22Rv1 (cell line): ENCODE data around the gene ZFP69.

Source experiments
- H3K27ac ChIP-seq: fragments of 450-650 bp; 2 replicates; pipeline ENCODE4 v1.5.1; 2017
- CTCF ChIP-seq: fragments of 450-650 bp; IDR thresholded peaks from 2 replicates; pipeline ENCODE4 v1.5.1; 2017; ENCODE audit warnings: mild to moderate bottlenecking
- ZFX ChIP-seq: fragments of 450-650 bp; IDR thresholded peaks from 2 replicates; pipeline ENCODE4 v1.6.1; 2017; ENCODE audit warnings: antibody characterized with exemption, borderline replicate concordance

Gene ZFP69

GRCh38 chr1:40519517-40519916 is 42.4 kb downstream of the ZFP69 start:
- TF ChIP-seq ZFX: no peak
- no peak for TF ChIP-seq CTCF
- no peak overlapping the region for H3K27ac ChIP-seq

- H3K27ac ChIP-seq: peak overlapping the region; percentile 78
- TF ChIP-seq CTCF (no peak), ZFX (no peak)
Measured at GRCh38 chr1:40530735-40531380, 53.8 kb downstream of the ZFP69 start.

- H3K27ac ChIP-seq: peak within 1 kb of the TSS; percentile 78
- TF ChIP-seq ZFX (no peak), CTCF (no peak)
Measured at GRCh38 chr1:40531381-40532061, 54.4 kb downstream of the ZFP69 start, which contains the start of gene ZNF684. ZNF684 (plus strand) TSS chr1:40531637; CDS start chr1:40533167, 1,530 bp downstream.

- peak overlapping the region; percentile 78 for H3K27ac ChIP-seq
Measured at GRCh38 chr1:40532062-40532389, 54.9 kb downstream of the ZFP69 start.

GRCh38 chr1:40532844-40533424 is 55.8 kb downstream of the ZFP69 start:
- no peak overlapping the region for H3K27ac ChIP-seq
- no peak for TF ChIP-seq ZFX
- peak; percentile 75 for TF ChIP-seq CTCF

More at GRCh38 chr1:40532062-40532389, 54.9 kb downstream of the ZFP69 start:
- TF ChIP-seq CTCF: no peak
- TF ChIP-seq ZFX: no peak

GRCh38 chr1:40534589-40534988 is 57.5 kb downstream of the ZFP69 start:
- H3K27ac ChIP-seq: no peak overlapping the region
- no peak for TF ChIP-seq ZFX
- TF ChIP-seq CTCF: no peak

GRCh38 chr1:40535732-40536131 is 58.6 kb downstream of the ZFP69 start:
- TF ChIP-seq CTCF: no peak
- no peak for TF ChIP-seq ZFX
- H3K27ac ChIP-seq: no peak overlapping the region
